22Rv1 (cell line): ENCODE measurements around the gene DDA1.

ENCODE experiments used
- CTCF ChIP-seq: fragments of 450-650 bp; IDR thresholded peaks from 2 replicates; pipeline ENCODE4 v1.5.1; 2017; ENCODE audit warnings: mild to moderate bottlenecking
- ZFX ChIP-seq: fragments of 450-650 bp; IDR thresholded peaks from 2 replicates; pipeline ENCODE4 v1.6.1; 2017; ENCODE audit warnings: antibody characterized with exemption, borderline replicate concordance

- no peak for TF ChIP-seq CTCF
- no peak for TF ChIP-seq ZFX
Measured at GRCh38 chr19:17321655-17322489, 12.5 kb downstream of the DDA1 start.
